HUES6 (cell line): ENCODE results near the gene CIRBP.

Experiments used
- H3K27ac ChIP-seq: 2 replicates; pipeline ENCODE4 v1.7.0; 2013; ENCODE audit warnings: low read depth, mild to moderate bottlenecking, low read length, inconsistent platforms
- H3K27me3 ChIP-seq: 2 replicates; pipeline ENCODE4 v1.6.1; 2013; ENCODE audit warnings: low read length; ENCODE audit not compliant: control insufficient read depth, insufficient read depth
- H3K36me3 ChIP-seq: 2 replicates; pipeline ENCODE4 v1.6.1; 2013; ENCODE audit warnings: low read length; ENCODE audit not compliant: control insufficient read depth, insufficient read depth
- H3K4me1 ChIP-seq: 2 replicates; pipeline ENCODE4 v1.6.1; 2013; ENCODE audit warnings: low read length; ENCODE audit not compliant: control insufficient read depth, insufficient read depth
- H3K4me3 ChIP-seq: 2 replicates; pipeline ENCODE4 v1.5.1; 2013; ENCODE audit warnings: low read depth, low read length
- H3K9ac ChIP-seq: one replicate; pipeline ENCODE4 v1.6.1; 2013; ENCODE audit warnings: mild to moderate bottlenecking, low read length
- H3K9me3 ChIP-seq: 2 replicates; pipeline ENCODE4 v1.6.1; 2013; ENCODE audit warnings: low read depth, low read length; ENCODE audit not compliant: control insufficient read depth, insufficient read depth

CIRBP gene

DNA sequence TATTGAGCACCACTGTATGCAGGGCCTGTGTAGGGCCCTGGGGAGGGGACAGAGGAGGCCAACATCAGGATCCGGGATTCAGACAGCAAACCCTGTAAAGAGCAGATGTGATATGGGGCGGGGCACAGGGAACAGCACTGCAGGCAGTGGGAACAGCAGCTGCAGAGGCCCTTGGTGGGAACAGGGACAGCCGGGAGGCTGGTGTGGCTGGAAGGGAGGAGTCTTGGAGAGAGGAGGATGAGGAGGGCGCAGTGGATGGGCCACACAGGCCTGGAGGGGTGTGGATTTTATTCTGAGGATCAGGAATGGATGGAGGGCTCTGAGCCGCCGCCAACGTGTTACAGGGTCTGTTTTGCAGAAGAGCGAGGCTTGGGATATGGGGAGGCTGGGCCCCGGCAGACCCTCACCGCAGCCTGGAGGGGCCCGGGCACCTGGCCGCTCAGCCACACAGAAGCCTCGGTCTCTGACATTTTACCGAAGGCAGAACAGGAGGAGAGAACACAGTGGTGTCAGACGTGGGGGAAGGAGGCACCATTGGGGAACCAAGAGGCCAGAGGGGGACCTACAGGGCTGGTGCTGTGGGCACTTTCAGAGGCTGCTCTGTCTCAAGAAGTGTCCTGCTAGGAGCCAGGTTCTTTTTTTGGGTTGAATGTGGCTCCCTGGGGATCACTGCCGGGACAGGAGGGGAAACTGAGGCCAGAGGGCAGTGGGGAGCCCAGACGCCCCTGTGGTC, 23.5 kb downstream of the CIRBP start:
- Histone ChIP-seq H3K9ac (no peak overlapping the region), H3K4me3 (no peak overlapping the region), H3K4me1 (peaks cover 3% of the 10 kb centered on the region), H3K9me3 (no peaks in the 10 kb centered on the region), H3K36me3 (no peaks in the 10 kb centered on the region), H3K27ac (no peak overlapping the region), H3K27me3 (peaks cover 40% of the 10 kb centered on the region; the same call in 1 of the 2 replicates)

DNA sequence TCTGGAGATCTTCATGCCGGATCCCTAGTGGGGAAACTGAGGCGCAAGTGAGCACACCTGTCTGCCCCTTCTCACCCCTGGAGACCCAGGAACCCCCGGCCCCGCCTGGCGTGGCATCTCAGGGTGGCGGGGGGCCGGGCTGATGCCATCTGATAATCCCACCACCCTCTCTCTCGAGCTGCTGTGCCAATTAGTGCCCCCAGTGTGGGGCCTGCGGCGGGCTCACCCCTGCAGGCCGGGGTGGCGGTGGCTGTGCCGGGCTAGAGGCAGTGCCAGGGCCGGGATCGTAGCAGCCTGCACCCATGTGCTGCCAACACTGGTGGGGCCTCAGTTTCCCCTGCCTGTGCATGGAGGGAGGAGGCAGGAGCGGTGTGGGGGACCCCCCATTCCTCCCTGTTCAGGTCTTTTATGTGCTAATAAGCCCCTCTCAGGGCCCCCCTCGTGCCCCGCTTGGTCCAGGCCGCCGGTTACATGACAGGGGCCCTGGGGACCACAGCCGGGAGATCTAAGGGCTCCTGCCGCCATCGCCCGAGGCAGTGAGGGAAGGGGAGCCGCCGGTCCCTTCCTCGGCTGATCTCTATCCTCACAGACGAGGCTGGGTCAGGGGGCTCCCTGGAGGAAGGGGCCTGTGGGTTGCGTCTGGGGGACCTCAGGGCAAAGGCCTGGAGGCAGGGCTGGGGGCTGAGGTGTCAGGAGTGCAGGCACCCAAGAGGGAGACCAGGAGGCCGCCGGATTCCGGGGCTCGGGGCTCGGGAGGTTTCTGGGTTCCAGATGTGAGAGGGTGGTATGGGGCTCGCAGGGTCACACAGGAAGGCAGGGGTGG, 24.9 kb downstream of the CIRBP start:
- Histone ChIP-seq H3K27me3 (peaks cover 31% of the 10 kb centered on the region; the same call in 1 of the 2 replicates), H3K4me3 (no peak overlapping the region), H3K36me3 (no peaks in the 10 kb centered on the region), H3K4me1 (peaks cover 3% of the 10 kb centered on the region; the same call in 1 of the 2 replicates), H3K9me3 (no peaks in the 10 kb centered on the region), H3K9ac (no peak overlapping the region), H3K27ac (no peak overlapping the region)

DNA sequence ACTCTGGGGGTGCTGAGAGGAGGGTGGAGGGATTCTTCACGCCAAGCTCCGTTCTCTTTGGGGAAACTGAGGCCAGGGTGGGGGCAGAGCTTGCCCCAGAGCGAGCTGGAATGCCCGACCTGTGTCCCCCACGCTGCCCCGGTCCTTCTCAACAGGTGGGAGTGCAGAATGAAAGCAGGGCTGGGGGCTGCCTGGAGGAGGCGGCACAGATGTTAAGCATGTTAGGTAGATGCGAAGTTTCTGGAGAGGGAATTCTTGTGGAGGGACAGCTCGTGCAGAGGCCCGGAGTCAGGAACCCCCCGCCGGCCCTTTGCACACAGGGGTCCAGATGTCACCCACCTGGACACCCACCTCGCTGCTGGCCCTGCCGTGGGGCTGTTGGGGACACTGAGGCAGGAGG, 25.6 kb downstream of the CIRBP start:
- Histone ChIP-seq H3K9ac (no peak overlapping the region), H3K27me3 (peaks cover 31% of the 10 kb centered on the region; the same call in 1 of the 2 replicates), H3K27ac (no peak overlapping the region), H3K4me3 (no peak overlapping the region), H3K36me3 (no peaks in the 10 kb centered on the region), H3K4me1 (peaks cover 3% of the 10 kb centered on the region; the same call in 1 of the 2 replicates), H3K9me3 (no peaks in the 10 kb centered on the region)

DNA sequence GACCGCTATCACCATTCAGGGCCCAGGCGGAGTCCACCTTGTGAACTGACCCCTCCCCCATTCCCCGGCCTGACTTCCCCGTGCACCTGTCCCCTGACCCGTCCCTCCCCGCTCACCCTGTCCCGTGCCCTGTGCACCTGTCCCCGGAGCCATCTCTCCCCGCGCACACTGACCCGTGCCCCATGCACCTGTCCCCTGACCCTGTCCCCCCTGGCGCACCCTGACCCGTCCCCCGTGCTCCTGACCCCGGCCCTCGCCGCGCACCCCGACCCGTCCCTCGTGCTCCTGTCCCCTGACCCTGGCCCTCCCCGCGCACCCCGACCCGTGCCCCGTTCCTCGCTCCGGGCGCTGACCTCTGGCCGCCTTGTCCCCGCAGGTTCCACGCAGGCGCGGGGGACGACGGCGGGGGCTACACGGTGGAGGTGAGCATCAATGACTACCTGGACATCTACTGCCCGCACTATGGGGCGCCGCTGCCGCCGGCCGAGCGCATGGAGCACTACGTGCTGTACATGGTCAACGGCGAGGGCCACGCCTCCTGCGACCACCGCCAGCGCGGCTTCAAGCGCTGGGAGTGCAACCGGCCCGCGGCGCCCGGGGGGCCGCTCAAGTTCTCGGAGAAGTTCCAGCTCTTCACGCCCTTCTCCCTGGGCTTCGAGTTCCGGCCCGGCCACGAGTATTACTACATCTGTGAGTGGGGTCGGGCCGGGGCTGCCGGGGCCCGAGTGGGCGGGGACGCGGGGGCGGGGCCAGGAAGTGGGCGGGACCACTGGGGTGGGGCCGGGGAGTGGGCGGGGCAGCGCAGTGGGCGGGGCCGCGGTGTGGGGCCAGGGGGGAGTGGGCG, 26.3 kb downstream of the CIRBP start:
- H3K27ac ChIP-seq = no peak overlapping the region
- H3K9ac ChIP-seq = no peak overlapping the region
- H3K9me3 ChIP-seq = no peaks in the 10 kb centered on the region
- peaks cover 31% of the 10 kb centered on the region; the same call in 1 of the 2 replicates for H3K27me3 ChIP-seq
- no peaks in the 10 kb centered on the region for H3K36me3 ChIP-seq
- H3K4me1 ChIP-seq = peaks cover 3% of the 10 kb centered on the region; the same call in 1 of the 2 replicates
- H3K4me3 ChIP-seq = peak overlapping the region; percentile 60

DNA sequence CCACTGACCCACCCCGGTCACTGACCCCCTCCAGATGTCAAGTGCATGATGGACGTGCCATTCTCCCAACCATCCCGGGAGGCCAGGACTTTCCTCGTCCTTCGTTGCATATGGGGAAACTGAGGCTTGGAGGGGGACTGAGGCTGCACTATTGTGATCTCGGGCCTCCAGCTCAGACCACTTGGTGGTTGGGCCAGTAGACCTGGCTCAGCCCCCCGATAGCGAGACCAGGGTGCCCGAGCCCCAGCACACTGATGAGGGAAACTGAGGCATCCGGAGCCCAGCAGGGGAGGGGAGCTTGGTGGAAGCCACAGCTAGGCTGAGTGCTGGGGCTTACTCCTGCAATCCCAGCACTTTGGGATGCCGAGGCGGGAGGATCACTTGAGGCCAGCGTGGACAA, 26.9 kb downstream of the CIRBP start:
- Histone ChIP-seq H3K4me3 (no peak overlapping the region), H3K27ac (no peak overlapping the region), H3K9ac (no peak overlapping the region), H3K4me1 (peaks cover 3% of the 10 kb centered on the region; the same call in 1 of the 2 replicates), H3K27me3 (peaks cover 31% of the 10 kb centered on the region; the same call in 1 of the 2 replicates), H3K9me3 (no peaks in the 10 kb centered on the region), H3K36me3 (no peaks in the 10 kb centered on the region)

DNA sequence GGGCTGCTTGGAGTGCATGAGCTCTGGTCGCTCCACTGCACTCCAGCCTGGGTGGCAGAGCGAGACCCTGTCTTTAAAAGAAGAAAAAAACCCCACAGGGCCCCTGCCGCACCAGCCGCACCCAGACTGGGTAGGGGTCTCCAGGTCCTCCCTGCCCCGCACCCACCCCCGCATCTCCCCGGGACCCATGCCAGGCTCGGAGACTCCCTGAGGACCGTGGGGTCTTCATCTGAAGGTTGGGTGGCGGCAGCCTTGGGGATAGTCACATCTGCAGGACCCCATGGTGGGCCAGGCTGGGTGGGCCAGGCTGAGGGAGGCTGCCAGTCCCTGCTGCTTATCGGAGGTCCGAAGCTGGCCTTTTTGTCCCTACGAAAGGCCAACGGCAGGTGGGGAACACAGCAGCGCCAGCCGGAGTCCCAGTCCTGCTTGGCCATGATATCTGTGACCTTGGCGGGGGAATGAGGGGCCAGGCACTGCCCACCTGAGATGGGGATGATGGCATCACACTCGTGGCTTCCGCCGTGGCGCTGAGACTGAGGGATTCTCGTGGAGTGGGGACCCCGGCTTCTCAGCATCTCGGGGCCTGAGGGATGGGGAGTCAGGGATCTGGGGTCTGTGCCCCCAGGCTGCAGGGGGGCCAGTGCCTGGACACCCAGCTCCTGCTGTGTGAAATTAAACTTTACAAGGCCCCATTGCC, 27.6 kb downstream of the CIRBP start:
- Histone ChIP-seq H3K9ac (no peak overlapping the region), H3K27me3 (peaks cover 31% of the 10 kb centered on the region; the same call in 1 of the 2 replicates), H3K4me1 (peaks cover 3% of the 10 kb centered on the region; the same call in 1 of the 2 replicates), H3K27ac (no peak overlapping the region), H3K9me3 (no peaks in the 10 kb centered on the region), H3K36me3 (no peaks in the 10 kb centered on the region), H3K4me3 (no peak overlapping the region)

DNA sequence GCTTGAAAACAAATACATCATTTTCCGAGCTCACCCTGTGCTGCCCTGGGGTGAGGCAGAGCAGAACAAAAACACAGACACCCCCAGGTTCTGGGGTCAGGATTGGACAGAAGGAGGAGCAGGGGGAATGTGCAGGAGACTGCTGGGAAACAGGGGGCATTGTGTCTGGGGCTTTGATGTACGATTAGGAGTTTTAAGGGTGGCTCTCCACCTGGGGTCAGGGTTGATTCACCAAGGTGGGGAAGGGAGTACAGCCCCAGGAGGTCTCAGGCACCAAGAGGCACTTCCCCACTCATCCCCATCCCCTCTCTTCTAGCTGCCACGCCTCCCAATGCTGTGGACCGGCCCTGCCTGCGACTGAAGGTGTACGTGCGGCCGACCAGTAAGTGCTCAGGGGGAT, 29.1 kb downstream of the CIRBP start:
- Histone ChIP-seq H3K9ac (no peak overlapping the region), H3K36me3 (no peaks in the 10 kb centered on the region), H3K27ac (no peak overlapping the region), H3K4me3 (no peak overlapping the region), H3K9me3 (no peaks in the 10 kb centered on the region), H3K27me3 (peaks cover 23% of the 10 kb centered on the region; the same call in 1 of the 2 replicates), H3K4me1 (peaks cover 3% of the 10 kb centered on the region; the same call in 1 of the 2 replicates)

DNA sequence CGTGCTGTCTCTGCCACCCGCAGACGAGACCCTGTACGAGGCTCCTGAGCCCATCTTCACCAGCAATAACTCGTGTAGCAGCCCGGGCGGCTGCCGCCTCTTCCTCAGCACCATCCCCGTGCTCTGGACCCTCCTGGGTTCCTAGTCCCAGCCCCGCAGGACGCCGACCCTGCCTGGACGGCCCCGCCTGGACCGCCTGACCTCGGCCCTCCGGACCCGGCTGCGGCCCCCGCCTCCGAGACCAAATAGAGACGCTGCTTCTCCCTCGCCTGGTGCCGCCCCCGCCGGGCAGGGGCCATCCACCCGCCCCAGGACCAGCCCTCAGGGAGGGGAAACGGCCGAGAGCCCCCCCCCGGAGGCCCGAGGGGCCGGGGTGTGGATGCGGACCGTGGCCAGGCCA, 30.7 kb downstream of the CIRBP start:
- Histone ChIP-seq H3K4me3 (no peak overlapping the region), H3K27me3 (peaks cover 7% of the 10 kb centered on the region; the same call in 1 of the 2 replicates), H3K4me1 (peaks cover 3% of the 10 kb centered on the region; the same call in 1 of the 2 replicates), H3K9ac (no peak overlapping the region), H3K36me3 (no peaks in the 10 kb centered on the region), H3K27ac (no peak overlapping the region), H3K9me3 (no peaks in the 10 kb centered on the region)

DNA sequence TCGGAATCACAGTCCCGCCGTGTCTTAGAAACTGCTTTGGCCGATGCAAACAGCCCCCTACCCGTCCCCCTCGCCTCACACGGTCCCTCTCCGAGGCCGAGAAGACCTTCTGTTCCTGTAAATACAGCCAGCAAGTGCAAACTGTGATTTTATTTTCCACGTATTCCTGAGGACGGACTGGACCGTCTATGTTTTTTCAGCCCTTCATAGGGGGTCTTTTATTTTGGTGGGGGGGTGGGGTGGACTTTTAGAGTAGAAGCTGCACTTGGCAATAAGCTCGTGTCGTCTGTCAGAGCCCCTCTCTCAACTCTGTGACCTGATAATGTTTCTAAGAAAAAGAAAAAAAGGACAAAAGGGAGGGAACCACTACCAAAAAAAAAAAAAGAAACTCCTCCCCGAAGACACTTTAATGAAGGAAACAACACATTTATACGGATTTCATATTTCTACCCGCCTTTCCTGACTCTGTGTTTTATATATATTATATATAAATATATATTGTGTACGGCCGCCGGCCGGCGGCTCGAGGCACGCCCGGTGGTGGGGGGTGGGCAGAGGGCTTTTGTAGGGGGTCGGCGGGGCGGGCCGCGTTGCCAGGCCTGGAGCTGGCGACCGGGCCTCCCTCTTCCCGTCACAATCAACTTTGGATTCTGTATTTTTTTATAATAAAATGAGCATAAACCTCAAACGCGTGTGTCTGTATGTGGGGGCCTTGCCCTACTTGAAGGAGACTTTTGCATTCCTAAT, 31.8 kb downstream of the CIRBP start:
- Histone ChIP-seq H3K36me3 (no peaks in the 10 kb centered on the region), H3K4me1 (no peaks in the 10 kb centered on the region), H3K9me3 (no peaks in the 10 kb centered on the region), H3K9ac (no peak overlapping the region), H3K27me3 (no peaks in the 10 kb centered on the region), H3K27ac (no peak overlapping the region), H3K4me3 (no peak overlapping the region)
